ENCODE data around the gene TMEM220. TPM values are rescaled to one million over a fixed set of nuclear protein-coding genes. Genes with fewer than 3 reads are reported as not detected.

TMEM220 gene
- polyA plus RNA-seq, 1 of the 3 experiments (the other 2 are of a cell fraction): 2.7 TPM

GRCh38 chr17:10716218-10716617 lies 13.6 kb downstream of the TMEM220 start (continued):
- no peak for TF ChIP-seq FOSL2 (IDR thresholded peaks at IDR 0.05; ENCODE audit: borderline replicate concordance, low read depth)

GRCh38 chr17:10713318-10713717 lies 16.5 kb downstream of the TMEM220 start:
- no peaks in the 10 kb centered on the region for H3K9me2 ChIP-seq
- no peak overlapping the region for H3K4me2 ChIP-seq
- TF ChIP-seq RXRA (IDR thresholded peaks at IDR 0.05; ENCODE audit: borderline replicate concordance, low read depth) (no peak), TCF12 (IDR thresholded peaks at IDR 0.05) (no peak), PBX3 (IDR thresholded peaks at IDR 0.05) (no peak)
- no peaks in the 10 kb centered on the region for H3K4me1 ChIP-seq (ENCODE audit: control insufficient read depth in 1 of 2, insufficient read depth in 2 of 2, low read depth in 1 of 2, low read length in 1 of 2)
- no peak overlapping the region for H2AFZ ChIP-seq (ENCODE audit: low read depth)
- H3K9me3 ChIP-seq: no peaks in the 10 kb centered on the region
- peaks cover 27 to 41% of the 10 kb centered on the region in 2 experiments for H3K36me3 ChIP-seq (replicated peaks in 1 of 2; ENCODE audit: control insufficient read depth in 1 of 2, insufficient read depth in 2 of 2, low read length in 1 of 2)
- WGBS (ENCODE audit: low lambda C conversion rate): 96% methylated on average over 2 of the region's 2 CpGs
- H3K27ac ChIP-seq (ENCODE audit: low read depth in 2 of 2, low read length in 1 of 2): no peak overlapping the region
- no peak overlapping the region for H3K4me3 ChIP-seq (ENCODE audit: low read depth in 2 of 2, low read length in 1 of 2)
- no peaks in the 10 kb centered on the region for H3K27me3 ChIP-seq (ENCODE audit: insufficient read depth)
- no peaks in the 10 kb centered on the region for H3K79me2 ChIP-seq (ENCODE audit: insufficient read depth)
- no peak overlapping the region for H3K9ac ChIP-seq
- no peaks in the 10 kb centered on the region for H3F3A ChIP-seq (replicated peaks; ENCODE audit: insufficient read depth)
- DNase-seq: no peak
- CTCF ChIA-PET: interaction anchor here (1.1 kb wide), 1 partner anchor 132 kb away, joined by 3 read pairs; no protein-coding TSS in a partner anchor
- POLR2A ChIA-PET: no interaction called here
- H4K20me1 ChIP-seq (ENCODE audit: insufficient read depth): no peaks in the 10 kb centered on the region

- POLR2A ChIA-PET: no interaction called here
- no peaks in the 10 kb centered on the region for H3K9me3 ChIP-seq
- no peaks in the 10 kb centered on the region for H3F3A ChIP-seq (replicated peaks; ENCODE audit: insufficient read depth)
- H3K27me3 ChIP-seq (ENCODE audit: insufficient read depth): no peaks in the 10 kb centered on the region
- no peak overlapping the region for H2AFZ ChIP-seq (ENCODE audit: low read depth)
- H4K20me1 ChIP-seq (ENCODE audit: insufficient read depth): no peaks in the 10 kb centered on the region
- H3K79me2 ChIP-seq (ENCODE audit: insufficient read depth): peaks cover 28% of the 10 kb centered on the region; the same call in 1 of the 2 replicates
- TF ChIP-seq TAF1 (IDR thresholded peaks at IDR 0.05; ENCODE audit: borderline replicate concordance, low read depth, low read length) (no peak), PBX3 (IDR thresholded peaks at IDR 0.05) (no peak), USF1 (IDR thresholded peaks at IDR 0.05; ENCODE audit: borderline replicate concordance, low read depth) (no peak), IRF3 (IDR thresholded peaks at IDR 0.05; ENCODE audit: low read depth, low read length) (no peak), USF2 (IDR thresholded peaks at IDR 0.05; ENCODE audit: borderline replicate concordance, low read depth, low read length) (no peak)
- H3K9me2 ChIP-seq: no peaks in the 10 kb centered on the region
- WGBS (ENCODE audit: low lambda C conversion rate): 97% methylated on average over 5 of the region's 5 CpGs
- peaks cover 38 to 54% of the 10 kb centered on the region in 2 experiments for H3K36me3 ChIP-seq (replicated peaks in 1 of 2; ENCODE audit: control insufficient read depth in 1 of 2, insufficient read depth in 2 of 2, low read length in 1 of 2)
- peaks cover 0 to 3% of the 10 kb centered on the region in 2 experiments; a peak in 1 of 4 replicates for H3K4me1 ChIP-seq (ENCODE audit: control insufficient read depth in 1 of 2, insufficient read depth in 2 of 2, low read depth in 1 of 2, low read length in 1 of 2)
- CTCF ChIA-PET: interaction anchor here (0.8 kb wide), 1 partner anchor 25 kb away, joined by 3 read pairs; no protein-coding TSS in a partner anchor
- no peak overlapping the region for H3K27ac ChIP-seq (ENCODE audit: low read depth in 2 of 2, low read length in 1 of 2)
- H3K4me3 ChIP-seq (ENCODE audit: low read depth in 2 of 2, low read length in 1 of 2): no peak overlapping the region
- DNase-seq: no peak
- no peak overlapping the region for H3K9ac ChIP-seq
- no peak overlapping the region for H3K4me2 ChIP-seq
Observed at GRCh38 chr17:10705727-10706126, 24.1 kb downstream of the TMEM220 start.

Measured in SK-N-SH (cell line).